ENCODE measurements around the gene FBXO44. TPM values are rescaled to one million over a fixed set of nuclear protein-coding genes. Genes with fewer than 3 reads are reported as not detected.

FBXO44 gene
- total and polyA plus RNA-seq, 10 of the 15 experiments (the other 5 are each of a cell fraction or from before 2014, with no cell fraction given): 0.77 to 22.4 (median 8.2) TPM

GRCh38 chr1:11645270-11645669 lies 9.4 kb upstream of the FBXO44 start:
- no peaks in the 10 kb centered on the region for H3K36me3 ChIP-seq (ENCODE audit: control insufficient read depth in 2 of 2, insufficient read depth in 2 of 2, low read length in 1 of 2)
- ChIA-PET RAD21 (ENCODE audit: unreplicated experiment) (interaction anchor here (0.6 to 6.7 kb wide), 6 partner anchors 75 to 1804 kb away, joined by 3 to 91 read pairs (median 6); no protein-coding TSS in a partner anchor), POLR2A (interaction anchor here (0.5 kb wide), 1 partner anchor 256 kb away, joined by 3 read pairs; no protein-coding TSS in a partner anchor), CTCF (interaction anchor here (0.8 to 5.9 kb wide), 21 partner anchors 10 to 1151 kb away, joined by 3 to 132 read pairs (median 4); partner anchors contain the start of genes AGTRAP and UBIAD1), SMC1A (ENCODE audit: uncharacterized antibody, unreplicated experiment) (interaction anchor here (1.4 to 6.3 kb wide), 2 partner anchors 400 to 608 kb away, joined by 4 to 57 read pairs; no protein-coding TSS in a partner anchor)
- no peaks in the 10 kb centered on the region for H3K79me2 ChIP-seq (ENCODE audit: control insufficient read depth, insufficient read depth, low read length)
- no peak overlapping the region for H3K27ac ChIP-seq (ENCODE audit: control insufficient read depth, insufficient read depth)
- H3K9me3 ChIP-seq (replicated peaks; ENCODE audit: control insufficient read depth, insufficient read depth, low read length): no peaks in the 10 kb centered on the region
- no peaks in the 10 kb centered on the region; a peak in 1 of 4 replicates for H3K27me3 ChIP-seq (replicated peaks in 1 of 2; ENCODE audit: control insufficient read depth in 2 of 2, insufficient read depth in 2 of 2, low read length in 1 of 2)
- no TSS peak for BruUV-seq (replicated peaks)
- no peaks in the 10 kb centered on the region for H4K20me1 ChIP-seq (ENCODE audit: control insufficient read depth, insufficient read depth)
- H3K4me2 ChIP-seq (ENCODE audit: control insufficient read depth, insufficient read depth): no peak overlapping the region
- ATAC-seq (no peak), FAIRE-seq (no peak), DNase-seq (ENCODE audit: low read depth, low spot score) (no peak)
- H3K9ac ChIP-seq (ENCODE audit: control insufficient read depth, insufficient read depth, low read length): no peak overlapping the region
- in situ Hi-C loops (cut with MboI) (no loop called here), intact Hi-C loops (cut with micrococcal nuclease; ENCODE audit: unreplicated experiment) (loop anchor here (1.0 kb wide), 1 partner anchor 608 kb away; no protein-coding TSS in a partner anchor)
- 87% methylated on average over 5 of the region's 5 CpGs for WGBS (ENCODE audit: insufficient coverage, insufficient replicate concordance, low lambda C conversion rate, missing lambda C conversion rate)
- TF ChIP-seq MEF2A (IDR thresholded peaks at IDR 0.05; ENCODE audit: insufficient read depth, low read depth, low read length): no peak
- TF ChIP-seq LARP7 (IDR thresholded peaks at IDR 0.05): no peak
- TF ChIP-seq, protein P1, sequence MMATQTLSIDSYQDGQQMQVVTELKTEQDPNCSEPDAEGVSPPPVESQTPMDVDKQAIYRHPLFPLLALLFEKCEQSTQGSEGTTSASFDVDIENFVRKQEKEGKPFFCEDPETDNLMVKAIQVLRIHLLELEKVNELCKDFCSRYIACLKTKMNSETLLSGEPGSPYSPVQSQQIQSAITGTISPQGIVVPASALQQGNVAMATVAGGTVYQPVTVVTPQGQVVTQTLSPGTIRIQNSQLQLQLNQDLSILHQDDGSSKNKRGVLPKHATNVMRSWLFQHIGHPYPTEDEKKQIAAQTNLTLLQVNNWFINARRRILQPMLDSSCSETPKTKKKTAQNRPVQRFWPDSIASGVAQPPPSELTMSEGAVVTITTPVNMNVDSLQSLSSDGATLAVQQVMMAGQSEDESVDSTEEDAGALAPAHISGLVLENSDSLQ (IDR thresholded peaks at IDR 0.05): no peak
- TF ChIP-seq KDM1A (IDR thresholded peaks at IDR 0.05; ENCODE audit: borderline replicate concordance): no peak
- TF ChIP-seq SRF (IDR thresholded peaks at IDR 0.05; ENCODE audit: low read depth in 2 of 2, low read length in 2 of 2): no peak
- TF ChIP-seq ZNF24 (IDR thresholded peaks at IDR 0.05): no peak
- TF ChIP-seq TAF1 (IDR thresholded peaks at IDR 0.05; ENCODE audit: borderline replicate concordance, low read depth, low read length): no peak
- no peak for TF ChIP-seq TCF3 (IDR thresholded peaks at IDR 0.05; ENCODE audit: borderline replicate concordance, insufficient read depth, low read depth, low read length)
- no peak for TF ChIP-seq NRF1 (conservative IDR thresholded peaks at IDR 0.05; ENCODE audit: low read depth, low read length)
- no peak for TF ChIP-seq ZNF622 (IDR thresholded peaks at IDR 0.05)
- TF ChIP-seq FOXK2 (IDR thresholded peaks at IDR 0.05): no peak
- no peak for TF ChIP-seq RB1 (IDR thresholded peaks at IDR 0.05; ENCODE audit: borderline replicate concordance)
- no peak for TF ChIP-seq POLR2AphosphoS2 (IDR thresholded peaks at IDR 0.05; ENCODE audit: low read depth, low read length)
- TF ChIP-seq ATF2 (IDR thresholded peaks at IDR 0.05; ENCODE audit: low read length): no peak
- no peak for TF ChIP-seq MYB (IDR thresholded peaks at IDR 0.05; ENCODE audit: borderline replicate concordance, low read depth, low read length)
- TF ChIP-seq CREM (IDR thresholded peaks at IDR 0.05; ENCODE audit: low read depth): no peak
- no peak for TF ChIP-seq STAT1 (conservative IDR thresholded peaks at IDR 0.05)
- no peak for TF ChIP-seq STAT3 (IDR thresholded peaks at IDR 0.05; ENCODE audit: low read depth, low read length)
- TF ChIP-seq ZNF207 (IDR thresholded peaks at IDR 0.05; ENCODE audit: borderline replicate concordance): no peak
- TF ChIP-seq SMAD1 (IDR thresholded peaks at IDR 0.05; ENCODE audit: low read depth, partially characterized antibody): no peak
- no peaks in the 10 kb centered on the region for H3K4me1 ChIP-seq (ENCODE audit: control insufficient read depth, insufficient read depth, low read length)
- H3K4me3 ChIP-seq: no peak overlapping the region
- H2AFZ ChIP-seq (ENCODE audit: control insufficient read depth, low read depth, low read length): no peak overlapping the region

Data from GM12878 (cell line).